ENCODE data around the gene ALK.

ALK gene

GRCh38 chr2:29305762-29306161 is 615.6 kb downstream of the ALK start:
- no peak for DNase-seq

- DNase-seq: no peak
Observed at GRCh38 chr2:29304399-29305060, 616.9 kb downstream of the ALK start.

GRCh38 chr2:29296585-29296984 is 624.8 kb downstream of the ALK start:
- DNase-seq: no peak

DNA sequence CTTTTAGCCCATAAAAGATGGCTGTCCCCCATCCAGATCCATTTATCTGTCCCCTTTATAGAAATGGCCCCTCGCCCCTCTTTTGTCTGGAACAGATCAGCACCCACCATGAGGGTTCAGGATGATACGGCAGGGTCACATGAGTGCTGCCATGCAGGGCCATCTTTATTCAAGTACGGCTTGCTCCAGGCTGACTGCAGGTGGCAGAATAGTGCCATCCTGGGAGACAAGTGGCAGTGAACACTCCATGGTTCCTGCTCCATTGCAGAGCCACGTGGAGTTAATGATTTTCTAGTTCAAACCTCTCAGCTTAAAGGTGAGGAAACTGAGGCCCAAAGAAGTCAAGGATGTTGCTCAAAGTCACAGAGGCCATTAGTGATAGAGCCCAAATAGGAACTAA is 625.5 kb downstream of the ALK start:
- DNase-seq: no peak

DNA sequence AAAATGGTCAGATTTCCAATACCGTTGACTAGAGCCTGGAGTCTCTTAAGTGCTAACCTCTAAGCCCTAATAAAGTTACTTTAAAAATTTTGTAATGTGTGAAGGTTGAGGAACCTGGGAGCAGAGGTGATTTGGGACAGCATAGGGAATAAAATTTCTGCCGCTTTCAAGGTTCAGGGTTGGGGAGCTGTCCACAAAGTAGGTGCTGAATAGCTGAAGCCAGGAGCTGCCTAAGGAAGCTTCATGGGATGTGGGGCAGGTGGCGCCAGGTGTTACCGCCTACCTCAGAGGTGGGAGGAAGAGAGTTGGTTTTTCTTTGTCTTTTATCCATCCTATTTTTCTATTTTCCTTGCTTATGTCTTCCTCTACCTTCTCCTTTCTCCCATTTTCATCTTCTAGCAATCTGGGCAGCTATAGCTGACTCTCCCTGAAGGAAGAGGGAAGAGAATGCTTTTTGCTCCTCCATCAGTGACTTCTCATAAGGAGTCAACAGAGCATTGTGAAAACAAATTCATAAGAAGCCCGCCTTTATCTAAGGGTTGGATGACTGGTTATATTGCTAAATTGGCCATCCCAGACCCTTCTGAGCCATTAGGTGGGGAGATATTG is 627.5 kb downstream of the ALK start:
- no peak for DNase-seq

DNA sequence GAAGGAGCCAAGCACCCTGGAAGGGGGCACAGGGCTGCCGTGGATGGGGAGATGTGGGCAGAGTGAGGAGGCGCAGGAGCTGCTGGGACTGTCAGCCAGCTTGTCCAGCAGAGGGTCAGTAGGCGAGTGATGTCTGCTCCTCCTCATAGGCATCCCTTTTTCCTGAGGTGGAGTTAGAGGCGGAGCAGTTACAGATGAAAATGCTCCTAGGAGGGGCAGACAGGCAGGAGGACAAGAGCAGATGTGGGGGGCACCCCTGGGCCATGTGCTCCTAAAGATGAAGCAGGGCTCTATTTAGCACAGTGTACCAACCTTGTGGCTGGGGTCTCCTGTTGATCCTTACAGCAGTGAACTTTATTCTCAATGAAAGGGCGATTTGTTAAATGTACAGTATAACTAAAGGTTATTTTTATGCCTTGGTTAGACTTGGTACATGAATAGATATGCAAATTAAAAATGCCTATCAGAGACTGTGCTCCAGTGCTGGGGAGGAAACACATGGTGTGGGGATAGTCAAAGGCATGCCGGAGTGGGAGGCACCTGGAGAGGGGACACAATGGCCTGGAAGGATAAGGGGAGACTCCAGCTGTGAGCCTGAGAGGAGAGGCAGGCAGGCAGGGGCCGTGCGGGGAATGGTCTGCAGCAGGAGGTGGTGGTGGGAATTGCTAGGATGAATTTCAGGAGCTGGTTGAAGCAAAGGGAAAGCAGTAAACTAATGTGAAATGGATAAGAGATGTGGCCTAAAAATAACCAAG is 630.9 kb downstream of the ALK start:
- no peak for DNase-seq

DNA sequence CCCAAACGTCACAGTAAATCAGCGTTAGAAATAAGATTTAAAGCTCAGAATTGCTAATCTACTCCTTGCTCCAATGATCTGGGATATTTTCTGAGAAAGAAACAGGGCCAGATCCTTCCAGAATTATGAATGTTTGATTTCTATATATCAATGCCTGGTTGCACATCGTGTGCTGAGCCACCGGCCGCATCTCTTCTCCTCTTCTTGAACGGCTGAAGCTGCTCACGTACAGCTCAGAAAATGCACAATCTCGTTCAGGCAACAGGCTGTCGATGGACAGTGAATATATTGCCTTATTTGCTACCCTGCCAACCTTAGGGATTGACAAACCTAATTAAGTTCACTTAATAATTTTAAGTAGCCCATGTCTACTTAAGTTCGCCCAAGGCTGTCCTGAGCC is 636.7 kb downstream of the ALK start:
- DNase-seq: no peak

GRCh38 chr2:29281916-29282247 is 639.5 kb downstream of the ALK start:
- no peak for DNase-seq

DNA sequence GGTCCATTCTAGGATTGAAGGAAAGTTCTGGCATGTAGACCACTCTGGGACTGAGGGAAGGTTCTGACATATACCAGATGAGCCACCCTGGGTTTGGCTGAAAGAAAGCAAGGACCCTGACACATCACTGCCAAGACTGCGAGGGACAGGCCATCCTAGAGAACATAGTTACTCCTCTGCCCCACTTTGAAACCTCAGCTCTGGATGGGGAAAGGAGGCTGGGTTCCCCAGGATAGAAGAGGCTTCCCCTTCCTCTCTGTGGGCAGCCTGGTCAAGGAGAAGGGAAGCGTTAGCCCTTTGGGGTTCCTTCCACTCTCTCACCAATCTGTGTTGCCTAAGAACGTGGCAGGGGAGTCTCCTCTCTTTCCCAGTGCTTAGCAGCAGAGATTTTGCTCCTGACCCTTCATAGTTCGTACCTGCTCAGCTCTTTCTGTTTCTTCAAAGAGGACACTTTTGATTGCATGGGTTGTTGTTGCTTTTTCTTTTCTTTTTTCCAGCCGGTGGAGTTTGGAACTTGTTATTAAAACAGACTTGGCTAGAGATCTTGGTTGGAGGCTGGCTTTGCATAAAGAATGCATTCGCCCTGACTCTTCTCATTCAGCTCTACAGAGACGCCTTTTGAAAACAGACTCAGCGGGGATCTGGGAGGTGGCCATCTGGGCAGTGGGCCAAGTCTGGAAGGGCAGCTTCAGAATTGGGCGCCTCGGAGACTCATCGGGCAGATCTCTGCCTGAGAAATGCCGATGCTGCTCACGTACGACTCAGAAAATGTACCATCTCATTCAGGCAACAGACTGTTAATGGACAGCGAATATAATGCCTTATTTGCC is 640.1 kb downstream of the ALK start:
- DNase-seq: no peak

DNA sequence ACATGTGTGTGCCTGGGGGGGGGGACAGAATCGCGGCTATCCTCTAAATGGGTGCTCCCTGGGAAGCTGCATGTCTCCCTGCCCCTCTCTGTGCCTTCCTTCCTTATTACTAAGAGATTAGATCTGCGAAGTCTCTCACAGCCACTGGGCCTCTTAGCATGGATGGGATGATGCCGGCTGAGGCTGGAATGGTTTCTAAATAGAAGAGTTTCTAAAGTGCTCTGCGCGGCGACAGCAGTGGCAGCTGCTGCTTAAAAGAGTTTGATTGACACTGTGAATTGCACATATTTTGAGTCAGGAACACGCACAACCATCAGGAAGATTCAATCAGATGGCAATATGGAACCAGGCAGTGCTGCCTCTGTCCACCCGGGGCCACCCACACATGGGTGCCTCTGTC is 642.4 kb downstream of the ALK start:
- DNase-seq: no peak

- no peak for DNase-seq
Observed at GRCh38 chr2:29276151-29276550, 645.2 kb downstream of the ALK start.

GRCh38 chr2:29275186-29275585 is 646.2 kb downstream of the ALK start:
- DNase-seq: no peak

DNA sequence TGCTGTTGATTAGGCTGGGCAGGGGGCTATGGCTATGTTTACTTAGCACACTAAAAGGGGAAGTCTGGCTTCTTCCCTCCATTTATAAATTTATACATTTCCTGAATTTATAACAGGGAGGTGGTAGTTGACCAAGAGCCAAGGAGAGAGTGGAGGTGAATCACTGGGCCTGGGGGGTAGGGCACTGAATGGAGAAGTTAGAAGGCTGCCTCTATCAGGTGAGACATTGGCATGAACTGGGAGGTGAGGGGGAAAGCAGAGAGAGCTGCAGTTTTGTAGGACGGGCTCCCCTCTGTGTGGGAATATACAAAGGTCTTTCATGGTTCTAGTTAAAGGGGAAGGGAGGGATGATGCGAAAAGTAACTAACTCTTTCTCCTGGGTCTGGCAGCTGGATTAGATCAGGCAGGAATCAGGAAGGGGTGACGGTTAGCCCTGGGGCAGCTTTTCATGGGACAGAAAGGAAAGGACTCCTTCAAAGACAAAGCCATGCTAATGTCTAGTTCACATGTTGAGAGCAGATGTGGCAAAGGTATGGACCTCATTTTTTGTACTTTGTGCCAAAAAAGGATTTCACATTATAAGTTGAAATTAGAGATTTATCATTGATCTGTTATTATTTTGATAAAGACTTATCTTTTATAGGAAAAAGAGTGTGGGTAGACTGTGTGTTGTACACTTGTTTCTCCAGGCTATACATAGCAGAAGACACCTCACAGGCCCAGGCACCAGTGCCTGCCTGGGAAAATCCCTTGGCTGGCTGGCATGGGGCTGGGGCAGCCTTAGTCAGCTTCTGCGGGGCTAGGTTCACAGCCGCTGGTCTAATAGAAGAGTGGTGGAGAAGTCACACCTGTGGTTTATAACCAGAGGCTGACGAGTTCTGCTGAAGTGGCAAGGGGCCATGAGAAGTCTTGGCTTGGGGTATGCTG is 647.4 kb downstream of the ALK start:
- DNase-seq: no peak

- DNase-seq: no peak
Observed at GRCh38 chr2:29273004-29273684, 648.2 kb downstream of the ALK start.

GRCh38 chr2:29272311-29272710 is 649.1 kb downstream of the ALK start:
- DNase-seq: no peak

DNA sequence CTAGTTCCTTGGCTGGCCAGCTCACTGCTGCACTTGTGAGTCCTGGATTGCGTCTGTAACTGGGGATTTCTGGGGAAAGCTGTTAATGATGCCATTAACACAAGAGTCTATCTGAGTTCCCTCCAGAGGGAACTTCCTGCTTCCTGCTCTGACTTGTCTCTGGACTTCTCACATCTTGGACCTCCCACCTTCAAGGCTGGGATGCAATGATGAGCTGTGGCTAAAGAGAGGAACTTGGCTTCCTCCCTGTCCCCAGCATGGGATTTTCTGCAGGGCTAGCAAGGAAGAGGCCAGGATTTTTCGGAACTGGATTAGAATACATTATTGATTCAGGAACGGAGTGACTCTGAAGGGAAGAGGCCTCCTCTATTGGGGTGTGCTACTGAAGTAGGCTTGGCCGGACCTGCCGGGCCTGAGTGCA is 650.7 kb downstream of the ALK start:
- no peak for DNase-seq

DNA sequence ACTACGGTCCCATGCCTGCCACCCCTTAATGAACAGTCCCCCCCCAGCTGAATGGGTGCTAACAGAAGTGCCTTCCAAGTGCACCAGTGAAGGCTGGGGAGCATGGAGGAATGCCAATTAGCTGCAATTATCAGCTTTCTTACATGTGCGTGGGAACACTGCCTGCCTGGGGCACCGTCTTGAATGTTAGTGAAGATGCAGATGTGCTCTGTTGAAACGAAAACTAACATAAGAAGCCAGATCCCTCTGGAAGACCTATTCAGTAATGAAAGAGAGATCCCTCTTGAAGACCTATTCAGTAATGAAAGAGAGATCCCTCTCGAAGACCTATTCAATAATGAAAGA is 651.6 kb downstream of the ALK start:
- DNase-seq: no peak

DNA sequence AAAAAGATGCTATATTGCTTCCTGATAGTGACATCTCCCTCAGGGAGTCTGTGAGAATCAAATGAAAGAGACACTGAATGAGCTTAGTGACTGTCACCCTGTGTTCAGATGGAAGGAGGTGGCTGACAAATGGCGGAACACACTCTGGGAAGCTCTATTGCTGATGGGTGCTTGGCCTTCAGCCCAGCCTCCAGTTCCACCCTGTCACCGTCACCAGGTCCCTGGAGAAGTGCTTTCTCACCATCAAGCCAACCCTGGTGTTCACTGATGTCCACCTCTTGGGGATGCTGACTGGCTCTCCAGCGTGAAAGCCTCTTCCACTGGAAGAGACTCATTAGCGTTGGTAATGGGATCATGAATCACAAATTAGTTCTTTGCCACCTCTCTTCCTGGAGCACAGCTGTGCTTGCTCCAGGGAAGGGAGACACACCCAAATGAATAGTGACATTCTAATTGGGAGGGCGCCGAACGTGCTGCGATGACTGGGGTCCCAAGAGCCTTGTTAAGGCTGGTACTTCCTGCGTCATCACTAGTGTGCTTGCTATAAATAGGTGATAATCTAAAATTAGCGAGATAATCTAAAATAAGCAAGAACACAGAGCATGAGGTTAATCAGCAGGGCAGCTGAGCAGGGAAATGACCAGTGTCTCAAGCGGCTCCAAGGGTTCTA is 652.2 kb downstream of the ALK start:
- no peak for DNase-seq

DNA sequence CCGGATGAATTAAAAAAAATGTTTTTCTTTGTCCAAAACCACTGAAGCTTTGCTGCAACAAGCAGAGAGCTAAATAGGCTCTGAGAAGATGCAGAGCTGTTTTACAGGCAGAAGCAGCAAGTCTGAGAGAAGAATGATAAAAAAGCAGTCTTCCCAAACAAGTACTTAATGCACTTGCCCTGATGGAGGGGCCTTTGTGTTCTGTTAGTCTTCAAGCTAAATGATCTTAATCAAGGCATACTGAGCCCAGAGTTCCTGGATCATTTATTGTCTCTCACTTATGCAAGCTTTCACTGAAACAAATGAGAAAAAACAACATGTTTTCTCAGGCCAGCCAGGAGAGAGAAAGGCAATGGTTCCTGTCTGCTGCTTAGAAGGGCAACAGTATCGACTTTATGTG is 653.7 kb downstream of the ALK start:
- no peak for DNase-seq

DNA sequence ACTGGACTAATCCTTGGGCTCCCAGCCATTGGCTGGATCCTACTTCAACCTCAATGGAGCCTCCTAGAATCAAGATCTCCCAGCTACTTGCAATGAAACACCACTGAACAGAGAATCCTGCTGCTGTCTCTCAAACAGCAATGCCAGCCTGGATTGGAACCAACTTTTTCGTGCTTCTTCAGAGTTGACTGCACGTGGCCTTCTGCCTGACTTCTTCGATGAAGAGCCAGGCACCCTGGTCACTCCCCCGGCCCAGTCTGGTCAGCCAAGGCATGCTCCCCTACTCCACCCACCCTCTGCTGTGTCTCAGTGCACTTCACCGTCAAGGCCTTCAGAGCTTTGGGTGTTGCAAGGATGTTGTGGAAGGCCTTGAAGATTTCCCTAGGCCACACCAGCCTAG is 657.5 kb downstream of the ALK start:
- DNase-seq: no peak

DNA sequence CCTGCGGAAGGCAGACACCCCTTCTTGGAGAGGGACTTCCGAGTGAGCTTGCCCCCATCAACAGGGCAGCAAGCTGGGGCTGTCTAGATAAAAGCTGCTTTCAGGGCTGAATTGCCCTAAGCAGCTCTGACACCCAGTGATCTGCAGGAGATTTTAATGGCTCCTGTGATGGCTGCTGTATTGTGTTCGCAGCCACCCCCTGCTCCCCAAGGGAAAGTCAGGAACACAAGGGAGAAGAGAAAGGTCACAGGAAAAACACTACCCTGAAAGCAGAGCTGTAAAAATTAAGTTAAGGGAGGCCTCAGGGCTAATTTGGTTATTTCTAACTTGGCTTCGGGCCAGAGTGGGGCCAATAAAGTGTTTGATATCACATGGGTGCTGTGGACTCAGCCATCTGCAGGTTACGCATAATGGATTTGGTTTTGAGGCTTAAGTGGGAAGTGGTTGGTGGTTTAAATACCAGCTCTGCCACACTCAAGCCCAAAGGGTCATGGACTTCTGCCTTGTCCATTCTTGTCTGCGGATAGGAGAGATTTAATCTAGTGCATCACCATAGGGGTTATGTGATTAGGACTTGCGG is 658.6 kb downstream of the ALK start:
- no peak for DNase-seq

Measured in CD4-positive, alpha-beta T cell treated with Interleukin-4 for 1 hour (primary cell).